HepG2 (cell line): ENCODE results near the gene TEX14. TPM values are rescaled to one million over a fixed set of nuclear protein-coding genes. Genes with fewer than 3 reads are reported as not detected.

Experiments used
- EP300 ChIP-seq, 3 experiments: sonication (generic) in 1 of 3; formaldehyde crosslinking in 1 of 3; IDR thresholded peaks; 2 replicates each; pipeline versions ENCODE4 v1.5.1 to v1.6.1; 2011 to 2020; ENCODE audit warnings: low read depth in 2 of 3, low read length in 2 of 3, borderline replicate concordance in 1 of 3, improper control_type of control experiment in 1 of 3, mild to moderate bottlenecking in 1 of 3, missing genetic modification reagents in 1 of 3, moderate library complexity in 1 of 3
- MEIS1 ChIP-seq: sonication (generic); formaldehyde crosslinking; IDR thresholded peaks from 2 replicates; pipeline ENCODE4 v1.9.0; 2021; ENCODE audit warnings: mild to moderate bottlenecking, missing genetic modification reagents, moderate library complexity, borderline replicate concordance
- MZF1 ChIP-seq: sonication (generic); formaldehyde crosslinking; IDR thresholded peaks from 2 replicates; pipeline ENCODE4 v1.8.1; 2023; ENCODE audit warnings: mild to moderate bottlenecking, missing genetic modification reagents, borderline replicate concordance
- RBFOX2 ChIP-seq: fragments of 200-400 bp; formaldehyde crosslinking; IDR thresholded peaks from 2 replicates; pipeline ENCODE4 v1.6.1; 2017; ENCODE audit warnings: low read depth, mild to moderate bottlenecking, low read length
- RERE ChIP-seq: IDR thresholded peaks from 2 replicates; pipeline ENCODE4 v1.6.1; 2016; ENCODE audit warnings: low read depth, missing genetic modification reagents, missing compliant biosample characterization
- ZBTB40 ChIP-seq, 2 experiments: fragments of 450-650 bp in 1 of 2; sonication (generic) in 1 of 2; formaldehyde crosslinking in 1 of 2; IDR thresholded peaks; 2 replicates each; pipeline versions ENCODE4 v1.6.1 to v1.8.0; 2016 to 2022; ENCODE audit warnings: antibody characterized with exemption in 1 of 2, mild to moderate bottlenecking in 1 of 2, missing genetic modification reagents in 1 of 2
- ZNF234 ChIP-seq: sonication (generic); formaldehyde crosslinking; conservative IDR thresholded peaks from 2 replicates; pipeline ENCODE4 v1.5.1; 2020; ENCODE audit warnings: mild to moderate bottlenecking, missing genetic modification reagents
- ZNF670 ChIP-seq: sonication (generic); formaldehyde crosslinking; IDR thresholded peaks from 2 replicates; pipeline ENCODE4 v1.8.0; 2022; ENCODE audit warnings: mild to moderate bottlenecking, missing genetic modification reagents, borderline replicate concordance
- polyA plus RNA-seq, 8 experiments: library from polyadenylated mRNA; depleted of rRNA in 3 of 8; stranded (reverse) in 7 of 8; unstranded in 1 of 8; fragments of >200 nt; fragmentation: Illumina TruSeq in 4 of 8; extraction: Trizol in 4 of 8; gene quantifications; 2 replicates each; pipeline versions ENCODE4 v1.2.1 to v1.2.3, GENCODE V29; 2011 to 2016; ENCODE audit warnings: low read depth in 4 of 8, missing spikeins in 1 of 8, mixed read lengths in 1 of 8; ENCODE audit not compliant: insufficient read depth in 1 of 8
- total RNA-seq, 5 experiments: library from RNA; depleted of rRNA; stranded (reverse); fragments of >200 nt; fragmentation: Illumina TruSeq; extraction: Trizol; gene quantifications; 2 replicates each; pipeline ENCODE4 v1.2.3, GENCODE V29; 2016; ENCODE audit warnings: low read depth in 1 of 5
- TF ChIP-seq, protein P1 (sequence below): IDR thresholded peaks from 2 replicates; pipeline ENCODE4 v1.6.1; 2016; ENCODE audit warnings: low read depth, control low read depth

TEX14 gene
- total and polyA plus RNA-seq, 2 of the 13 experiments (the other 11 are each of a cell fraction or from before 2014, with no cell fraction given), result 0.04 to 0.07 TPM

GRCh38 chr17:58531661-58532554 lies 159.9 kb downstream of the TEX14 start (continued):
- TF ChIP-seq, protein P1, sequence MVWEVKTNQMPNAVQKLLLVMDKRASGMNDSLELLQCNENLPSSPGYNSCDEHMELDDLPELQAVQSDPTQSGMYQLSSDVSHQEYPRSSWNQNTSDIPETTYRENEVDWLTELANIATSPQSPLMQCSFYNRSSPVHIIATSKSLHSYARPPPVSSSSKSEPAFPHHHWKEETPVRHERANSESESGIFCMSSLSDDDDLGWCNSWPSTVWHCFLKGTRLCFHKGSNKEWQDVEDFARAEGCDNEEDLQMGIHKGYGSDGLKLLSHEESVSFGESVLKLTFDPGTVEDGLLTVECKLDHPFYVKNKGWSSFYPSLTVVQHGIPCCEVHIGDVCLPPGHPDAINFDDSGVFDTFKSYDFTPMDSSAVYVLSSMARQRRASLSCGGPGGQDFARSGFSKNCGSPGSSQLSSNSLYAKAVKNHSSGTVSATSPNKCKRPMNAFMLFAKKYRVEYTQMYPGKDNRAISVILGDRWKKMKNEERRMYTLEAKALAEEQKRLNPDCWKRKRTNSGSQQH (CRISPR knock-in tag), result no peak
- TF ChIP-seq RERE (no peak), MEIS1 (CRISPR knock-in tag) (no peak), ZBTB40 (IDR thresholded peaks at IDR 0.05) (no peak), ZBTB40 (CRISPR knock-in tag; IDR thresholded peaks at IDR 0.05) (no peak), RBFOX2 (no peak), MZF1 (no peak), ZNF234 (CRISPR knock-in tag) (no peak), ZNF670 (CRISPR knock-in tag) (no peak), EP300 (IDR thresholded peaks at IDR 0.05; ENCODE audit: low read depth in 2 of 2, low read length in 2 of 2) (no peak), EP300 (CRISPR knock-in tag; IDR thresholded peaks at IDR 0.05; ENCODE audit: borderline replicate concordance) (no peak)
